Activated CD4-positive, CD25-positive, alpha-beta regulatory T cell treated with anti-CD3 and anti-CD28 coated beads, Interleukin-2, amount 50 U/mL, for 24 hours (primary cell): ENCODE data around the gene RNU1-4.
"Not testable (repeated sequence)": the region's sequence is repeated elsewhere in the genome, so short reads cannot be mapped to it uniquely, and the experiment has no call there.

Experiments
- ATAC-seq, 2 donors: fragments of 150-1000 bp; cut with Tn5 transposase; one replicate each; pipeline ENCODE4 v1.10.0; 2021; ENCODE audit warnings: mild to moderate bottlenecking in 1 of 2, moderate library complexity in 1 of 2

RNU1-4 gene

GRCh38 chr1:16770896-16771446, 30.7 kb downstream of the RNU1-4 start:
- not testable (repeated sequence) for ATAC-seq

- not testable (repeated sequence) for ATAC-seq
Observed at GRCh38 chr1:16772275-16773204, 32.2 kb downstream of the RNU1-4 start.

GRCh38 chr1:16773205-16773596, 32.9 kb downstream of the RNU1-4 start:
- ATAC-seq = not testable (repeated sequence)

GRCh38 chr1:16773723-16774122, 33.4 kb downstream of the RNU1-4 start:
- not testable (repeated sequence) for ATAC-seq

GRCh38 chr1:16774773-16775172, 34.5 kb downstream of the RNU1-4 start:
- not testable (repeated sequence) for ATAC-seq

- ATAC-seq = not testable (repeated sequence)
Observed at GRCh38 chr1:16775290-16775689, 35.0 kb downstream of the RNU1-4 start.

- ATAC-seq = not testable (repeated sequence)
Observed at GRCh38 chr1:16776248-16776647, 35.9 kb downstream of the RNU1-4 start.

GRCh38 chr1:16776835-16777234, 36.5 kb downstream of the RNU1-4 start:
- ATAC-seq = not testable (repeated sequence)

- ATAC-seq = not testable (repeated sequence)
Observed at GRCh38 chr1:16777821-16778220, 37.5 kb downstream of the RNU1-4 start.

GRCh38 chr1:16779525-16779924, 39.2 kb downstream of the RNU1-4 start:
- not testable (repeated sequence) for ATAC-seq

- ATAC-seq = not testable (repeated sequence)
Observed at GRCh38 chr1:16781033-16781432, 40.7 kb downstream of the RNU1-4 start.

- ATAC-seq = peak in 1 of 2 donors; percentile 17
Observed at GRCh38 chr1:16781625-16782024, 41.3 kb downstream of the RNU1-4 start.

GRCh38 chr1:16784955-16785354, 44.6 kb downstream of the RNU1-4 start:
- ATAC-seq = not testable (repeated sequence)

GRCh38 chr1:16786362-16786761, 46.0 kb downstream of the RNU1-4 start:
- not testable (repeated sequence) for ATAC-seq

- ATAC-seq = not testable (repeated sequence)
Observed at GRCh38 chr1:16787175-16787574, 46.9 kb downstream of the RNU1-4 start.

- not testable (repeated sequence) for ATAC-seq
Observed at GRCh38 chr1:16787711-16788110, 47.4 kb downstream of the RNU1-4 start.
